Retinal pigment epithelial cell (primary cell): ENCODE measurements around the gene BCL7A.
"Not testable (repeated sequence)": the region's sequence is repeated elsewhere in the genome, so short reads cannot be mapped to it uniquely, and the experiment has no call there.

Experiments
- DNase-seq: peaks from one replicate; pipeline ENCODE4 v3.0.0-alpha.2; 2010; ENCODE audit warnings: low read depth
- H3K4me3 ChIP-seq: 2 replicates; pipeline ENCODE4 v1.5.1; 2011; ENCODE audit warnings: mild to moderate bottlenecking, low read length, control low read depth, moderate library complexity
- CTCF ChIP-seq: conservative IDR thresholded peaks from 2 replicates; pipeline ENCODE4 v1.5.1; 2011; ENCODE audit warnings: low read depth, low read length, control low read depth, inconsistent platforms

The BCL7A gene

GRCh38 chr12:122048151-122048550, 26.5 kb downstream of the BCL7A start:
- H3K4me3 ChIP-seq: no peak overlapping the region
- no peak for DNase-seq
- no peak for TF ChIP-seq CTCF

GRCh38 chr12:122049827-122050226, 28.1 kb downstream of the BCL7A start:
- DNase-seq: no peak
- H3K4me3 ChIP-seq: no peak overlapping the region
- no peak for TF ChIP-seq CTCF

GRCh38 chr12:122050706-122051105, 29.0 kb downstream of the BCL7A start:
- DNase-seq: no peak
- no peak for TF ChIP-seq CTCF
- H3K4me3 ChIP-seq: no peak overlapping the region

GRCh38 chr12:122051231-122051876, 29.7 kb downstream of the BCL7A start:
- no peak overlapping the region for H3K4me3 ChIP-seq
- DNase-seq: no peak
- TF ChIP-seq CTCF: no peak

- TF ChIP-seq CTCF: no peak
- DNase-seq: no peak
- H3K4me3 ChIP-seq: no peak overlapping the region
Observed at GRCh38 chr12:122052285-122052684, 30.6 kb downstream of the BCL7A start.

GRCh38 chr12:122054842-122055520, 33.3 kb downstream of the BCL7A start:
- TF ChIP-seq CTCF: no peak
- H3K4me3 ChIP-seq: no peak overlapping the region
- DNase-seq: no peak

GRCh38 chr12:122056406-122056805, 34.7 kb downstream of the BCL7A start:
- DNase-seq, H3K4me3 ChIP-seq: not testable (repeated sequence)
